IPS-18a (cell line): ENCODE measurements around the gene VPS41.

Experiments
- H3K27ac ChIP-seq: one replicate; pipeline ENCODE4 v1.5.1; 2013; ENCODE audit warnings: low read length
- H3K27me3 ChIP-seq: one replicate; pipeline ENCODE4 v1.6.1; 2013; ENCODE audit warnings: mild to moderate bottlenecking, low read length; ENCODE audit not compliant: control insufficient read depth, insufficient read depth
- H3K36me3 ChIP-seq: one replicate; pipeline ENCODE4 v1.6.1; 2013; ENCODE audit warnings: low read depth, low read length; ENCODE audit not compliant: control insufficient read depth
- H3K4me1 ChIP-seq: one replicate; pipeline ENCODE4 v1.6.1; 2013; ENCODE audit warnings: low read depth, low read length; ENCODE audit not compliant: control insufficient read depth
- H3K4me3 ChIP-seq: one replicate; pipeline ENCODE4 v1.5.1; 2013; ENCODE audit warnings: low read length
- H3K9ac ChIP-seq: one replicate; pipeline ENCODE4 v1.6.1; 2013; ENCODE audit warnings: mild to moderate bottlenecking, low read length, moderate library complexity
- H3K9me3 ChIP-seq: one replicate; pipeline ENCODE4 v1.6.1; 2013; ENCODE audit warnings: low read depth, low read length; ENCODE audit not compliant: control insufficient read depth

The VPS41 gene

DNA sequence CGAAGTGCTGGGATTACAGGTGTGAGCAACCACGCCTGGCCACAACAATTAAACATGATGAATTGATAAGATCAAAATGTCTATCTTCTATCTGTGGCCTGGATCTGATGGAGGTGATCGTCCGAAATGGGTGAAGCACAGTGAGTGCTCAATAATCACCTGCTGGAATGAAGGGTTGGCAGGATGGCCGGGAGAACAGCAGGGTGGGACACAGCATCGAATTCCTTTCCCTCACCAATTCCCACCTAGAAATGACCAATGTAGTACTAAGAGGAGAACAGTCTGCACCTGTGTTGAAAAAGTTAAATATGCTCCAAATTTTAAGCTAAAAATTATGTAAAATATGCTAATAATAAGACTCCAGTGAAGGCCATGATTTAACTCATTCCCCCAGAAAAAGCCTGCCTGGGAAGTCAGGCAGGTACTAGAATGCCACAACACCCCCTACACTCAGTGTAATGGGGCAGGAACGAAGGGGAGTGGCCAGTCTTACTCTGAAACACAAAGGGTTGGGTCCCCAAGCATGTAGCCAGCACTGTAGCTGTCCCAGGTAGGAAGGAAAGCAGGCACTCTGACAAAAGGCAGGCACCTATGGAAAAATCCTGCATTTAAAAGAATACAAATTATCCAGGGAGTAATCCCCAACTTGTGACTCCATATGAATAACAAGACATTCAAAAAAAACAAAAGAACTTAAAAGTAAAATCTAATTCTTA lies 110.3 kb downstream of the VPS41 start:
- H3K9ac ChIP-seq = no peak overlapping the region

GRCh38 chr7:38796626-38797501 lies 112.1 kb downstream of the VPS41 start:
- Histone ChIP-seq H3K36me3 (no peaks in the 10 kb centered on the region), H3K27me3 (no peaks in the 10 kb centered on the region), H3K27ac (no peak overlapping the region), H3K9me3 (no peaks in the 10 kb centered on the region), H3K9ac (no peak overlapping the region), H3K4me3 (no peak overlapping the region), H3K4me1 (peaks cover 8% of the 10 kb centered on the region)

More for the DNA sequence above, 110.3 kb downstream of the VPS41 start:
- no peaks in the 10 kb centered on the region for H3K9me3 ChIP-seq
- H3K36me3 ChIP-seq = no peaks in the 10 kb centered on the region
- no peaks in the 10 kb centered on the region for H3K27me3 ChIP-seq
- no peak overlapping the region for H3K27ac ChIP-seq
- H3K4me3 ChIP-seq = no peak overlapping the region
- peaks cover 8% of the 10 kb centered on the region for H3K4me1 ChIP-seq

- no peak overlapping the region for H3K9ac ChIP-seq
- no peak overlapping the region for H3K27ac ChIP-seq
- H3K36me3 ChIP-seq = no peaks in the 10 kb centered on the region
- no peak overlapping the region for H3K4me3 ChIP-seq
- H3K27me3 ChIP-seq = no peaks in the 10 kb centered on the region
- H3K9me3 ChIP-seq = no peaks in the 10 kb centered on the region
- H3K4me1 ChIP-seq = peaks cover 8% of the 10 kb centered on the region
These were observed 113.4 kb downstream of the VPS41 start for GRCh38 chr7:38795593-38795992.

DNA sequence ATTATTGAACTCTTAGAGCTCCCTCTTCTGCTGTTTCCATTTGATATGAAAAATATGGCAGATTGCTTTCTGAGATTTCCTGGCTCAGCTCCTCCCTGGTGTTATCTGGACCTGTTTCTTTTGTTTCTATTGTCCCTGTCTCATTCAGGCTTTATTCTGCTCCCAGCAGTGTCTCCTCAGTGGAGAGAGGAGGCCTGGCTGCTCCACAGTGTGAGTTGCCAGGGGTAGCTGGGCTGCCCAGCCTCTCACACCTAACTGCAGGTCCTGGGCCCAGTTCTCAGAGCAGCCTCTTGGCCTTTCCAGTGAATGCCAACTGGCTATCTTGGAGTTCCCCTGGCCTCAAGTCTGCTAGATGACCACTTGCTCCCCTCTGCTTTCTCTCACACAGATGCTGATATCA lies 127.0 kb downstream of the VPS41 start:
- H3K9ac ChIP-seq = no peak overlapping the region
- no peaks in the 10 kb centered on the region for H3K27me3 ChIP-seq
- H3K4me1 ChIP-seq = peaks cover 13% of the 10 kb centered on the region
- no peaks in the 10 kb centered on the region for H3K36me3 ChIP-seq
- H3K27ac ChIP-seq = peak overlapping the region; percentile 66
- H3K4me3 ChIP-seq = no peak overlapping the region
- no peaks in the 10 kb centered on the region for H3K9me3 ChIP-seq

DNA sequence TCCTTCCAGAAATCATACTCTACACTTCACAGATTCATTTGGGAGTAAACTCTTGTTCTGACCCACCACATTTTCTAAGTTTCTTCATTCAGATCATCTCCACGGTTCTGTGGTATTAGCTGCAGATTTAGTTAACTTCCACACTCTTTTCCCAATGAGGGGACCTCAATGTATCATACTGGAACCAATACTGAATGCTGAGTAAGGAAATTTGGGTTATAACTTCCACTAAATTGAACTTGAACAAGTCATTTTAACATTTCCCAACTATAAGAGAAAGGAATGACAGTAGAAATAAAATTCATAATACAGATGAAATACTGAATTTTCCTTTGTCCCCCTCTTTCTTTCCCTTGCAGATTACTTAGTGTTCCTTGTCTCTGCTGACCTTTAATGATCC lies 131.4 kb downstream of the VPS41 start:
- no peak overlapping the region for H3K4me3 ChIP-seq
- H3K27ac ChIP-seq = no peak overlapping the region
- H3K27me3 ChIP-seq = no peaks in the 10 kb centered on the region
- no peaks in the 10 kb centered on the region for H3K9me3 ChIP-seq
- H3K4me1 ChIP-seq = peaks cover 22% of the 10 kb centered on the region
- no peak overlapping the region for H3K9ac ChIP-seq
- peaks cover 6% of the 10 kb centered on the region for H3K36me3 ChIP-seq

DNA sequence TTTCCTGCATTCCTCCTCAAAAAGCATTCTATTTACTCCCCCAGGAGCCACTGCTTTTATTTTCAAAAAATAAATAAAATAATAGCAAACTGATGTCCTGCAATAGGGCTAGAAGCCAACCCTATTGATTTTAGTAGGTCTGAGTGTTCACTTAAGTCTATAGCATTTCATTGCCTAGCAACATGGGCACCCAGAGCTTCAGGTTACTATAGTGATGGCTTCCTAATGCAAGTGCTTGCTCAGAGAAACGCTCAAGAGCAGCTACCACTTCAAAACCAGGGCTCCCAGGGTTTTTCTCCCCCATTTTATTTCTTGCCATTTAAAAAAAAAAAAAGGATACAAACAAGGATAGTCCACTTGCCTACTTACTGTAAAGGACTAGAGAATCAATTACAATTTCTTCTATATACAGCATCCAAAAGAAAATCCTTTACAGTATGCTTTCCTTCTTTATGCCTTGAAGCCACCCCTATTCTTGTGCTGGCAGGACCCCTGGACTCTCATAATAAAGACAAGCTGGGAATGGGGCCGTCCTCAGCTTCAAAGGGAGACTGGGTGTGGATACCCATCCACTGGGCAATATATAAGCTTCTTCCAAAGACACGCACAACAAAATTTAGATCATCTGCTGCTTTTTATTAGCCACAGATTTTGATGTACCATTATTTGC lies 133.3 kb downstream of the VPS41 start:
- Histone ChIP-seq H3K36me3 (peaks cover 6% of the 10 kb centered on the region), H3K4me1 (peaks cover 14% of the 10 kb centered on the region), H3K4me3 (no peak overlapping the region), H3K27ac (no peak overlapping the region), H3K9ac (no peak overlapping the region), H3K9me3 (no peaks in the 10 kb centered on the region), H3K27me3 (no peaks in the 10 kb centered on the region)

- no peak overlapping the region for H3K27ac ChIP-seq
These were observed 135.6 kb downstream of the VPS41 start for GRCh38 chr7:38773430-38773829.

GRCh38 chr7:38760226-38760625 lies 148.8 kb downstream of the VPS41 start:
- H3K9ac ChIP-seq = no peak overlapping the region
- no peak overlapping the region for H3K27ac ChIP-seq
- no peak overlapping the region for H3K4me3 ChIP-seq
- peaks cover 9% of the 10 kb centered on the region for H3K36me3 ChIP-seq
- peaks cover 4% of the 10 kb centered on the region for H3K4me1 ChIP-seq
- no peaks in the 10 kb centered on the region for H3K27me3 ChIP-seq
- no peaks in the 10 kb centered on the region for H3K9me3 ChIP-seq

More at GRCh38 chr7:38773430-38773829, 135.6 kb downstream of the VPS41 start:
- Histone ChIP-seq H3K9me3 (no peaks in the 10 kb centered on the region), H3K27me3 (no peaks in the 10 kb centered on the region), H3K4me3 (no peak overlapping the region), H3K36me3 (peaks cover 6% of the 10 kb centered on the region), H3K9ac (no peak overlapping the region), H3K4me1 (peaks cover 19% of the 10 kb centered on the region)

GRCh38 chr7:38759028-38759427 lies 150.0 kb downstream of the VPS41 start:
- H3K4me3 ChIP-seq = no peak overlapping the region
- H3K27me3 ChIP-seq = no peaks in the 10 kb centered on the region

GRCh38 chr7:38757931-38758330 lies 151.1 kb downstream of the VPS41 start:
- Histone ChIP-seq H3K36me3 (peaks cover 6% of the 10 kb centered on the region), H3K4me1 (peaks cover 4% of the 10 kb centered on the region), H3K9me3 (no peaks in the 10 kb centered on the region), H3K27me3 (no peaks in the 10 kb centered on the region), H3K4me3 (no peak overlapping the region), H3K9ac (no peak overlapping the region), H3K27ac (no peak overlapping the region)

More at GRCh38 chr7:38759028-38759427, 150.0 kb downstream of the VPS41 start:
- no peaks in the 10 kb centered on the region for H3K9me3 ChIP-seq
- H3K4me1 ChIP-seq = peaks cover 4% of the 10 kb centered on the region
- H3K36me3 ChIP-seq = peaks cover 9% of the 10 kb centered on the region
- no peak overlapping the region for H3K27ac ChIP-seq
- H3K9ac ChIP-seq = no peak overlapping the region

- no peaks in the 10 kb centered on the region for H3K9me3 ChIP-seq
- H3K4me3 ChIP-seq = no peak overlapping the region
- peaks cover 16% of the 10 kb centered on the region for H3K4me1 ChIP-seq
- no peaks in the 10 kb centered on the region for H3K36me3 ChIP-seq
- H3K27ac ChIP-seq = no peak overlapping the region
- H3K27me3 ChIP-seq = no peaks in the 10 kb centered on the region
- H3K9ac ChIP-seq = no peak overlapping the region
These were observed 152.5 kb downstream of the VPS41 start for GRCh38 chr7:38756521-38756920.
